NCI-H1694 (cell line): ENCODE measurements around the gene PARN.

Experiments
- DNase-seq: peaks from one replicate; lab custom pipeline; 2025; lab: John Stamatoyannopoulos, UW

PARN gene

GRCh38 chr16:14499110-14499509, 130.9 kb downstream of the PARN start:
- DNase-seq: no peak

- no peak for DNase-seq
Observed at GRCh38 chr16:14497245-14498082, 132.6 kb downstream of the PARN start.

GRCh38 chr16:14496786-14497185, 133.3 kb downstream of the PARN start:
- DNase-seq: no peak

DNA sequence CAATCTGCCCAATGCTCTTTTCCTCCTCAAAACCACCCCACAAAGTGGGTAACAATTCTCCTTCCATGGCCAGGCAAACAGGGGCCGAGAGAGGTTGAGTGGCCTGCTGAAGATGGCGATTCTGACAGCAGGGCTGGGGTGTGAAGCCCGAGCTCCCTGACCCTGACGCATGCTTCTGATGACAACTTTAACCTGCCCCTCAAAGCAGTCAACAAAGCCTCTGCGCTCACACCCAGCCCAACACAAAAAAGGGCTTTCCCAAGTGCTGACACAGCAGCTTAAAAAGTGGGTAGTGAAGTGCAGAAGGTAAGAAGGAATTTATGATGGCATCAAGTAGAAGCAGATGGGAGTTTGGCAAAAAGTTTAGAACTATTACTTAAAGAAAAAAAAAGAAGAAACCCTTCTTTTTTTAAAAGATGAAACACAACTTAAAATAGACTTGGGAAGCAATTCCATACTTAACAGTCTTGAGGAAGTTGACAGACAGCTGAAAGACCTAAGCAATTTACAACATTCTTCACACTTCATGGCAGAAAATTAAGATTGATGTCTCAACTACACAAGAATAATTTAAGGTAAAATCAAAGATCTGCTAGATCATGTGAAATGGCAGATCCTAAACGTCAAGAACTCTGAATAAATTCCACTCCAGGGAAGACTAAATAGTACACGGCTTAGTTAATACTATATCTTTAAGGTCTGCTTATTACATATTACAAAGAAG, 133.9 kb downstream of the PARN start:
- no peak for DNase-seq

- DNase-seq: no peak
Observed at GRCh38 chr16:14495213-14496046, 134.6 kb downstream of the PARN start.

- no peak for DNase-seq
Observed at GRCh38 chr16:14494396-14494966, 135.6 kb downstream of the PARN start.

DNA sequence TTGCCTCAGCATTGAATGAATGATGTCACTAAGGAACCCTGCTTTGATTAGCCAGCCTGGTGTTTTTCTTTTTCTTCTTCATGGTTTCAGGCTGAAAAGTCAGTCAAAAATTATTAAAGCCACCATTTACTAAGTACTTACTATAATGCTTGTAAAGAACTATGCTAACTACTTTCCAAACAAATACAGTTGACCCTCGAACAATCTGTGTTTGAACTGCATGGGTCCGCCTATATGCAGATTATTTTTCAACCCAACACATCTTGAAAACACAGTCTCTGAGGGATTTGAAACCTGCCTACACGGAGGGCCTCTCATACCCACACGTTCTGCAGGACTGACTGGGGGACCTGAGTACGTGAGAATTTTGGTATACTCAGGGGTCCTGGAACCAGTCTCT, 136.3 kb downstream of the PARN start:
- no peak for DNase-seq

- no peak for DNase-seq
Observed at GRCh38 chr16:14492614-14493013, 137.4 kb downstream of the PARN start.

- no peak for DNase-seq
Observed at GRCh38 chr16:14491861-14492529, 138.1 kb downstream of the PARN start.

DNA sequence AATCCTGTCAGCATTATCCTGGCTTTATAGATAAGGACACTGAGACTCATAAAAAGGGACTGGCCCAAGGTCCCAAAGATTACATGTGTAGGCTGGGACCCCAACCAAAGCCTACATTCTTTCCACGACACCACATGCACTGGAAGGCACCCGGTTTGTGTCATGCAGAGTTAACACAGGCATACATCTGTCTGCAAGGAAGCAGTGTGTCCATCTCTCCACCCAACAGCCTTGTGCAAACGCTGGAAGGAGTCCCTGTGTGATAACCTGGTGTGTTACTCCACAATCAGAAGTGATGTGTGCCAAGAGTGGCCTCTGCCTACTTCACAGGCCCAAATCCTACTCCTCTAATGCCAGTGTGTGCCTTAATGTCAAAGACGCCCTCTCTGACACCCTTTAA, 139.8 kb downstream of the PARN start:
- no peak for DNase-seq

DNA sequence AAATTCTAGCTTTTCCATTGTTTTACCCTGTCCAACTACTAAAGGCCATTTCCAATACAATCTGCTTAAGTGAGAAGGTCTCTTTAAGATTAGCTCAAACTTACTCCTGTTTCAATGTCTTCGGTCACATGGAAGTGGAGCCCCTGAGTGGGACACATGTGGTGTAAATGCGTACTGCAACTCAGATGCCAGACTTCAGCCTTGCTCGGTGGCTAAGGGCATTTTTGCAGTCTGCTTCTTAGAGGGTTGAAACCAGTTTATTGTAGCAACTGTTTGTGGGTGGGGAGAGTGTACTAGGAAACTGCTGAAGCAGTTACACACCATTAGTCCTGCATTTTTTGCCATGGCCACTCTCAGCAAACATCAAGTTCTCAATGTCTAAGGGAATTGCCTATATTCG, 140.6 kb downstream of the PARN start:
- no peak for DNase-seq

GRCh38 chr16:14487579-14487978, 142.5 kb downstream of the PARN start:
- no peak for DNase-seq

DNA sequence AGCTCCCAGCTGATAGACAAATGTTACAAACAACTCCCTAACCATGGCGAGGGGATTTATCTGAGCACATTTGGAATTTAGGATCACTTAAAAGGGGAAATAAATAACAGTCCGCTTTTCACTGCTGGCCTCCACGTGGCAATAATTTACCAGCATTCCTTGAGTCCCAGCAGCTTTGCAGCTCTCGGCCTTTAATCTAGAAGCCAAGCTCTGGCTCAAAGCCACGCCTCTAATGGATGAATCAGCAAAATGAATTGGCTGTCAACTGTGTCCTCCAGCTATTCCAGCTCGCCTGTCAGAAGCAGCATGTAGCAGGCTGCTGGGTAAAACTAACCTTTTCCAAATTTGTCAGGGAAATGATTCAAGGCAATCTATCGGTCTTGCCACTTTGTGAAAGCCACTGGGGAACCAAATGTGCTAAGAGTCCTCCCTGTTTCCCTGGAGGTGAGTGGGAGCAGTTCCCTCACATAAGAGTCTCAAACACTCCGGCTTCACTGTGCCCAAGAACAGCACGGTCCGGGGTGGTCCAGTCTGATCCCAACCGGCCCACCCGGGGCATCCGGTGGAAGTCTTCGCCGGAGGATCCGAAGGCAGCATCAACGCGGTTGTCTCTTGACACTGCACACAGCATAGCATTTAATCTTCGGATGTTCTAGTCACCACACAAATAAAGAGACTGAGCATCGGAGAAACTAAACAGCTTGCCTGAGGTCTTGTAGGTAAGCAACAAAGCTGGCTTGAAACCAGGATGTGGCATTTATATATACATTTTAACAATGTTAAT, 143.3 kb downstream of the PARN start:
- peak; percentile 78 for DNase-seq

- DNase-seq: no peak
Observed at GRCh38 chr16:14485811-14486519, 144.1 kb downstream of the PARN start.

DNA sequence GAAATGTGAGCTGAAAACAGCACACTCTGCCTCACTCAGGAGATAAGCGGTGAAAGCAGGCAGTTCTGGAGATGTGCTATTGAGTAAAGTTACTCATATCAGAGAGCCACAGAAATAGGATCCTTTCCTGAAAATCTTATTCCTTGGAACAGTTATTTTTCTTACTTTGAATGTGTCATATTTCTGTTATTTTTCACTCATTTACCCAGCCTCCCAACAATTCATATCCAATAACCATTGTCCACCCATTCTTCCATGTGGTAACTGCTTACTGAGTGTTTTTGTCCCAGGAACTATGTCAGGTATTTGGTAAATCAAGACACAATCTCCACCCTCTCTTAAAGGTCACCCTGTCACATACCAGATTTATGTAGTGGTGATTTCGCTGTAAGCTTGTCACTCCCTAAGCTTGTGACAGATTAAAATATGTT, 144.9 kb downstream of the PARN start:
- no peak for DNase-seq

GRCh38 chr16:14483819-14484385, 146.2 kb downstream of the PARN start:
- no peak for DNase-seq

DNA sequence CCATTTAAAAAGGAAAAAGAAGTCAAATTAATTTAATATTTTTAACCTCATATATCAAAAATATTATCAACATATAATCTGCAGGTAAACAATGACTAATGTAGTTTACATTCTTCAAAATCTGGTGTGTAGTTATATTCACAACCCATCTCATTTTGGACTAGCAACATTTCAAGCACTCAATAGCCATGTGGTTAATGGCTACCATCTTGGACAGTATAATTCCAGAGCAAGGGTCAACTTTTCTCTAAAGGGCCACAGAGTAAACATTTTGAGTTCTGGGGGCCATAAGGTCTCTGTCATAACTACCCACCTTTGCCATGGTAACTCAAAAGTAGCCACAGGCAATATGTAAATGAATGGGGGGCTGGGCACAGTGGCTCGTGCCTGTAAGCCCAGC, 153.9 kb downstream of the PARN start:
- DNase-seq: no peak

DNA sequence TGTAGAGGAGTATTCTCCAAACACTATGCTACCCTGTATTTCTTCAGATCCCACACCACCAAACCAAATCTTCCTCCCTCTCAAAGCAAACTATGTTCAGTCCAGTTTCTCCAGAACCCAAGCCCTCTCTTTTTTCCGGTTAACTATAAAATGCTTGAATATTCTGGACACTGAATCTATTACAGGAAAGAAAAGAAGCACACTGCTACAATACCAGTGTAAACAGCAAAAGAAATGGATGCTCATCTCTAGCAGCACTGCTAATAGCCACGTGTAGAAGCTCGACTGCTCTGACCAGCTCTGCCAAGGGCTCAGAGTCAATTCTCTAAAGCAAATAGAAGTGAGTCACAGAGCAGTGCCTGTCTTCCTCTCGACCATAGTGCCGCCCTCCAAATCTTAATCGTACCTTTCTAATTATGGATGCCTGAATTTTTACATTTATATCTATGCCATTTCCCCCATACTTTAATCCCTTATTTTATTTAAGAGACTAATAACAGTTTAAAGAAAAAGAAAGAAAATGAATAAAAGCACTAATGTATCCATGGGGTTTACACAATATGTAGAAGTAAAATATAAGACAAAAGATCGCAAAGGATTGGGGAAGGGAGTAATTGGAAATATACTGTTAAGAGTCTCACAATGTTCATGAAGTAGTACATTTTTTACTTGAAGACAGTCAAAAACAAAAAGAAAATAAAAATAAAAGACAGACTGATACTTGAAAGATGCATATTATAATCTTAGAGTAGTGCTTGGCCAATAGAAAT, 154.5 kb downstream of the PARN start:
- DNase-seq: no peak

- DNase-seq: no peak
Observed at GRCh38 chr16:14473488-14473887, 156.6 kb downstream of the PARN start.
